ENCODE data around the gene ASB5. TPM values are rescaled to one million over a fixed set of nuclear protein-coding genes. Genes with fewer than 3 reads are reported as not detected.
"Not testable (repeated sequence)": the region's sequence is repeated elsewhere in the genome, so short reads cannot be mapped to it uniquely, and the experiment has no call there.

ASB5 gene
- total RNA-seq, 2 donors from 2014 or later = not detected

- ATAC-seq (no peak), DNase-seq (ENCODE audit: low spot score in 2 of 2) (no peak)
- no peaks in the 10 kb centered on the region for H3K36me3 Mint-ChIP-seq
- H3K9me3 Mint-ChIP-seq = no peaks in the 10 kb centered on the region
- no peak overlapping the region for H3K27ac Mint-ChIP-seq
Measured at GRCh38 chr4:176256921-176257320, 12.1 kb downstream of the ASB5 start.

GRCh38 chr4:176242764-176243347 lies 26.2 kb downstream of the ASB5 start:
- H3K27ac Mint-ChIP-seq = no peak overlapping the region
- ATAC-seq (no peak), DNase-seq (ENCODE audit: low spot score in 2 of 2) (no peak)
- H3K9me3 Mint-ChIP-seq = no peaks in the 10 kb centered on the region
- no peaks in the 10 kb centered on the region for H3K36me3 Mint-ChIP-seq

GRCh38 chr4:176241703-176242102 lies 27.3 kb downstream of the ASB5 start:
- no peak for ATAC-seq
- no peak overlapping the region for H3K27ac Mint-ChIP-seq
- no peak for DNase-seq (ENCODE audit: low spot score in 2 of 2)
- H3K36me3 Mint-ChIP-seq = no peaks in the 10 kb centered on the region
- H3K9me3 Mint-ChIP-seq = no peaks in the 10 kb centered on the region

- no peak overlapping the region for H3K27ac Mint-ChIP-seq
- DNase-seq (ENCODE audit: low spot score in 2 of 2) (no peak), ATAC-seq (no peak)
- H3K36me3 Mint-ChIP-seq = no peaks in the 10 kb centered on the region
- no peaks in the 10 kb centered on the region for H3K9me3 Mint-ChIP-seq
Measured at GRCh38 chr4:176238826-176239225, 30.2 kb downstream of the ASB5 start.

- no peak for ATAC-seq
- Mint-ChIP-seq H3K36me3 (no peaks in the 10 kb centered on the region), H3K9me3 (no peaks in the 10 kb centered on the region)
Measured at GRCh38 chr4:176238157-176238610, 30.8 kb downstream of the ASB5 start.

GRCh38 chr4:176236946-176237345 lies 32.1 kb downstream of the ASB5 start:
- Mint-ChIP-seq H3K9me3 (no peaks in the 10 kb centered on the region), H3K36me3 (no peaks in the 10 kb centered on the region), H3K27ac (no peak overlapping the region)
- DNase-seq (ENCODE audit: low spot score in 2 of 2) = no peak
- no peak for ATAC-seq

More at GRCh38 chr4:176238157-176238610, 30.8 kb downstream of the ASB5 start:
- DNase-seq (ENCODE audit: low spot score in 2 of 2) = no peak
- no peak overlapping the region for H3K27ac Mint-ChIP-seq

GRCh38 chr4:176230836-176231235 lies 38.2 kb downstream of the ASB5 start:
- no peaks in the 10 kb centered on the region for H3K9me3 Mint-ChIP-seq
- no peak overlapping the region for H3K27ac Mint-ChIP-seq
- no peak for ATAC-seq
- no peak for DNase-seq (ENCODE audit: low spot score in 2 of 2)
- H3K36me3 Mint-ChIP-seq = no peaks in the 10 kb centered on the region

GRCh38 chr4:176229645-176230044 lies 39.4 kb downstream of the ASB5 start:
- DNase-seq (ENCODE audit: low spot score in 2 of 2) (no peak), ATAC-seq (no peak)
- H3K36me3 Mint-ChIP-seq = no peaks in the 10 kb centered on the region
- no peak overlapping the region for H3K27ac Mint-ChIP-seq
- no peaks in the 10 kb centered on the region for H3K9me3 Mint-ChIP-seq

- H3K9me3 Mint-ChIP-seq = no peaks in the 10 kb centered on the region
- H3K27ac Mint-ChIP-seq = no peak overlapping the region
- no peak for ATAC-seq
- no peak for DNase-seq (ENCODE audit: low spot score in 2 of 2)
- H3K36me3 Mint-ChIP-seq = no peaks in the 10 kb centered on the region
Measured at GRCh38 chr4:176226736-176227135, 42.3 kb downstream of the ASB5 start.

GRCh38 chr4:176223561-176223960 lies 45.5 kb downstream of the ASB5 start:
- H3K9me3 Mint-ChIP-seq = no peaks in the 10 kb centered on the region
- ATAC-seq = no peak
- no peaks in the 10 kb centered on the region for H3K36me3 Mint-ChIP-seq
- DNase-seq (ENCODE audit: low spot score in 2 of 2) = no peak
- H3K27ac Mint-ChIP-seq = no peak overlapping the region

- H3K36me3 Mint-ChIP-seq = no peaks in the 10 kb centered on the region
- no peak overlapping the region for H3K27ac Mint-ChIP-seq
- no peak for ATAC-seq
- no peak for DNase-seq (ENCODE audit: low spot score in 2 of 2)
- no peaks in the 10 kb centered on the region for H3K9me3 Mint-ChIP-seq
Measured at GRCh38 chr4:176222149-176222548, 46.9 kb downstream of the ASB5 start.

GRCh38 chr4:176217510-176217909 lies 51.5 kb downstream of the ASB5 start:
- ATAC-seq (peak in 1 of 2 donors; percentile 32), DNase-seq (ENCODE audit: low spot score in 2 of 2) (no peak)
- Mint-ChIP-seq H3K36me3 (no peaks in the 10 kb centered on the region), H3K9me3 (peaks cover 0 to 2% of the 10 kb centered on the region in 2 donors), H3K27ac (no peak overlapping the region)

- not testable (repeated sequence) for H3K9me3 Mint-ChIP-seq; H3K36me3 Mint-ChIP-seq; H3K27ac Mint-ChIP-seq; DNase-seq (ENCODE audit: low spot score in 2 of 2); ATAC-seq
Measured at GRCh38 chr4:176212351-176212750, 56.7 kb downstream of the ASB5 start.

- Mint-ChIP-seq H3K9me3 (peaks cover 0 to 5% of the 10 kb centered on the region in 2 donors), H3K27ac (no peak overlapping the region), H3K36me3 (no peaks in the 10 kb centered on the region)
- DNase-seq (ENCODE audit: low spot score in 2 of 2) (no peak), ATAC-seq (no peak)
Measured at GRCh38 chr4:176210579-176211296, 58.3 kb downstream of the ASB5 start.

- no peak for ATAC-seq
- Mint-ChIP-seq H3K36me3 (no peaks in the 10 kb centered on the region), H3K27ac (no peak overlapping the region), H3K9me3 (peaks cover 0 to 5% of the 10 kb centered on the region in 2 donors)
- no peak for DNase-seq (ENCODE audit: low spot score in 2 of 2)
Measured at GRCh38 chr4:176210101-176210500, 58.9 kb downstream of the ASB5 start.

- DNase-seq (ENCODE audit: low spot score in 2 of 2) (no peak), ATAC-seq (no peak)
- Mint-ChIP-seq H3K27ac (no peak overlapping the region), H3K9me3 (peaks cover 0 to 5% of the 10 kb centered on the region in 2 donors), H3K36me3 (no peaks in the 10 kb centered on the region)
Measured at GRCh38 chr4:176209535-176209934, 59.5 kb downstream of the ASB5 start.

- Mint-ChIP-seq H3K27ac (no peak overlapping the region), H3K36me3 (no peaks in the 10 kb centered on the region), H3K9me3 (peaks cover 0 to 5% of the 10 kb centered on the region in 2 donors)
- ATAC-seq (no peak), DNase-seq (ENCODE audit: low spot score in 2 of 2) (no peak)
Measured at GRCh38 chr4:176207839-176208238, 61.2 kb downstream of the ASB5 start.

GRCh38 chr4:176205299-176205698 lies 63.7 kb downstream of the ASB5 start:
- H3K27ac Mint-ChIP-seq = no peak overlapping the region
- DNase-seq (ENCODE audit: low spot score in 2 of 2) (no peak), ATAC-seq (no peak)
- H3K36me3 Mint-ChIP-seq = no peaks in the 10 kb centered on the region
- H3K9me3 Mint-ChIP-seq = no peaks in the 10 kb centered on the region
